RWPE2 (cell line): ENCODE data around the gene MPPED1.

Source experiments
- ATAC-seq: fragments of 200-7000 bp; cut with Tn5 transposase; 3 replicates; pipeline ENCODE4 v1.9.1; 2021; ENCODE audit warnings: low read depth
- DNase-seq: peaks from one replicate; pipeline ENCODE4 v3.0.0-alpha.2; 2020; ENCODE audit warnings: low spot score
- H3K27ac ChIP-seq: fragments of 450-650 bp; 2 replicates; pipeline ENCODE4 v1.5.1; 2017; ENCODE audit warnings: mild to moderate bottlenecking; ENCODE audit not compliant: poor library complexity, severe bottlenecking
- H3K27me3 ChIP-seq: fragments of 250-450 bp; sonication (Bioruptor Pico); 2 replicates; pipeline ENCODE4 v1.5.1; 2021; ENCODE audit warnings: mild to moderate bottlenecking, moderate library complexity; ENCODE audit not compliant: insufficient read depth, poor library complexity, severe bottlenecking
- H3K36me3 ChIP-seq: fragments of 250-450 bp; sonication (Bioruptor Pico); 2 replicates; pipeline ENCODE4 v1.5.1; 2020; ENCODE audit warnings: low read depth, mild to moderate bottlenecking, moderate library complexity
- H3K4me1 ChIP-seq: fragments of 250-450 bp; sonication (Bioruptor Pico); 2 replicates; pipeline ENCODE4 v1.5.1; 2021; ENCODE audit warnings: mild to moderate bottlenecking, moderate library complexity; ENCODE audit not compliant: insufficient read depth, poor library complexity, severe bottlenecking
- H3K4me3 ChIP-seq: fragments of 250-450 bp; sonication (Bioruptor Pico); 2 replicates; pipeline ENCODE4 v1.5.1; 2021; ENCODE audit warnings: mild to moderate bottlenecking, moderate library complexity; ENCODE audit not compliant: severe bottlenecking
- H3K9me3 ChIP-seq: fragments of 250-450 bp; sonication (Bioruptor Pico); 2 replicates; pipeline ENCODE4 v1.5.1; 2021; ENCODE audit warnings: mild to moderate bottlenecking, moderate library complexity; ENCODE audit not compliant: severe bottlenecking
- CTCF ChIP-seq: fragments of 450-650 bp; IDR thresholded peaks from one replicate; pipeline ENCODE4 v1.5.1; 2017; ENCODE audit warnings: mild to moderate bottlenecking, moderate library complexity; ENCODE audit not compliant: poor library complexity, severe bottlenecking

Gene MPPED1

GRCh38 chr22:43514476-43515157 lies 102.8 kb downstream of the MPPED1 start:
- ATAC-seq (no peak), DNase-seq (no peak)
- Histone ChIP-seq H3K9me3 (no peaks in the 10 kb centered on the region), H3K27me3 (no peaks in the 10 kb centered on the region), H3K4me3 (no peak overlapping the region), H3K36me3 (no peaks in the 10 kb centered on the region), H3K4me1 (peaks cover 11% of the 10 kb centered on the region), H3K27ac (no peak overlapping the region)
- TF ChIP-seq CTCF: no peak

- H3K36me3 ChIP-seq: no peaks in the 10 kb centered on the region
- peaks cover 11% of the 10 kb centered on the region for H3K4me1 ChIP-seq
- TF ChIP-seq CTCF: no peak
- no peak overlapping the region for H3K27ac ChIP-seq
- DNase-seq: no peak
- H3K9me3 ChIP-seq: no peaks in the 10 kb centered on the region
- ATAC-seq: no peak
- H3K27me3 ChIP-seq: no peaks in the 10 kb centered on the region
- no peak overlapping the region for H3K4me3 ChIP-seq
These were observed 103.6 kb downstream of the MPPED1 start for GRCh38 chr22:43515411-43515810.

GRCh38 chr22:43515902-43516301 lies 104.1 kb downstream of the MPPED1 start:
- no peak for ATAC-seq
- H3K4me1 ChIP-seq: peaks cover 14% of the 10 kb centered on the region
- DNase-seq: no peak
- no peaks in the 10 kb centered on the region for H3K27me3 ChIP-seq
- TF ChIP-seq CTCF: no peak
- H3K9me3 ChIP-seq: no peaks in the 10 kb centered on the region
- no peaks in the 10 kb centered on the region for H3K36me3 ChIP-seq
- H3K27ac ChIP-seq: no peak overlapping the region
- no peak overlapping the region for H3K4me3 ChIP-seq

GRCh38 chr22:43516386-43516785 lies 104.6 kb downstream of the MPPED1 start:
- H3K4me1 ChIP-seq: peaks cover 11% of the 10 kb centered on the region
- ATAC-seq (no peak), DNase-seq (no peak)
- H3K4me3 ChIP-seq: no peak overlapping the region
- H3K36me3 ChIP-seq: no peaks in the 10 kb centered on the region
- no peaks in the 10 kb centered on the region for H3K9me3 ChIP-seq
- no peaks in the 10 kb centered on the region for H3K27me3 ChIP-seq
- H3K27ac ChIP-seq: no peak overlapping the region
- TF ChIP-seq CTCF: no peak

GRCh38 chr22:43516996-43517635 lies 105.3 kb downstream of the MPPED1 start:
- Histone ChIP-seq H3K4me1 (peaks cover 9% of the 10 kb centered on the region), H3K9me3 (no peaks in the 10 kb centered on the region), H3K36me3 (no peaks in the 10 kb centered on the region), H3K27me3 (no peaks in the 10 kb centered on the region), H3K4me3 (no peak overlapping the region), H3K27ac (no peak overlapping the region)
- no peak for DNase-seq
- TF ChIP-seq CTCF: no peak
- no peak for ATAC-seq
